Measurements from ENCODE around the gene ROCK2.

- TF ChIP-seq CTCF (IDR thresholded peaks at IDR 0.05 in 4 of 5, conservative IDR thresholded peaks at IDR 0.05 in 1 of 5) (no peak), POLR2A (IDR thresholded peaks at IDR 0.05) (no peak)
These were observed 130.5 kb downstream of the ROCK2 start for GRCh38 chr2:11213975-11214374.
